Measurements from ENCODE around the gene INIP. TPM values are rescaled to one million over a fixed set of nuclear protein-coding genes. Genes with fewer than 3 reads are reported as not detected.
"Not testable (repeated sequence)": the region's sequence is repeated elsewhere in the genome, so short reads cannot be mapped to it uniquely, and the experiment has no call there.

INIP gene
- total RNA-seq, 1 donor from 2014 or later = 15.1 TPM

DNA sequence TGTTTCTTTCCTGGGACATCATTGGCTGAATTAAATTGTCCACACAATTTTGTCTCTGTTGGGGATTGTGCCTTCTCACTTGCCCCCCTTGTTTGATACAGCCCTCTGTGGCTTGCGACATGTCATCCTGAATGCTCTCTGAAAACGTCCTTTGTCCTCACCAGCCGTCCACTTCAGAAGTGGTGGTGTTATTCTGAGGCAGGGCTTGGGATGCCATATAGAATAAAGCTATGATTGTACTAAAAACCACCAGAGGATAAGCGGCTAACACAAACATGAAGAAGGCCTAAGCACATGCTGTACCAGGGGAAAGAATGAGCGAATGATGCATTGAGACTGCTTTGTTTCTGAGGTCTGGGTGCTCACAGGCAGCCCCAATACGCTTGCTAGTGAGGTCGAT lies 29.2 kb upstream of the INIP start:
- no peak for DNase-seq (ENCODE audit: low spot score)
- intact Hi-C loops (cut with DNase I) = no loop called here

DNA sequence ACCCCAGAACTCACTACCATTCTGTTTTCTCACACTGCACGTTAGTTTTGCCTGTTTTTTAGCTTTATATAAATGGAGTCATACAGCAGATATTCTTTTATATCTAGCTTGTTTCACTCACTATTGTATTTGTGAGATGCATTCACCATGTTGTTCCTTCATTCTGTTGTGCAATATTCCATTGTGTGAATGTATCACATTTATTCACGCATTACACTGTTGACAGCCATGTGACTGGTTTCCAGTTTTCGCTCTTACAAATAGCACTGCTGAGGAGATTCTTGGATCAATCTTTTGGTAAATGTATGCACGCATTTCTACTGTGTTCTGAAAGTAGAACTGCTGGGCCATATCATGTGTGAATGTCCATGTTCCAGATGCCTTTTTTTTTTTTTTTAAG lies 26.3 kb upstream of the INIP start:
- intact Hi-C loops (cut with DNase I) = no loop called here
- DNase-seq (ENCODE audit: low spot score) = no peak

DNA sequence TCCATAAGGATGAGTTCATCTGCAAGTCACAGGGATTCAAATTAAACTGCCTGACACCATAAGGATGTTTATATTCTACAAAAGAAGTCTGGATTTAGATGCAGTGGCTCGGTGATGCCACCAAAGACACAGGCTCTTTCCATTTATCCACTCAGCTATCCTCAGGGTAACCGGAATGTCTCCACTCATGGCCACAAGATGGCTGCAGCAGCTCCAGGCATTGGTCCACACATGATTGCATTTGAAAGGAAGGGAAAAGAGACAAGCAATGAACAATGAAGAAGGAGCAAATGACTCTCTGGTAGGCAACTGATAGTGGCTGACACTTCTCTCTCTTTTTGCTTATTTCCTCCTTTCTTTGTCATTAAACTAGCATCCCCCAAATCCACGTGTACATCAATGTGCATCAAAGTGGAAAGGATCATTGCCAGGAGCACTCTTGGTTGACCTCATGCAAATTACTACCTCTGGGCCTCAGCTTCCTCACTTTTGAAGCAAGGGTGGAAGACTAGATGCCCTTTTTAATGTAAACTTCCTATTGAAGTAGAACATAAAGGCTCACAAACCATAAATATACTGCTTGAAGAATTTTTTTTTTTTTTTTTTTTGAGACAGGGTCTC lies 25.4 kb upstream of the INIP start:
- intact Hi-C loops (cut with DNase I) = no loop called here
- DNase-seq (ENCODE audit: low spot score) = no peak

DNA sequence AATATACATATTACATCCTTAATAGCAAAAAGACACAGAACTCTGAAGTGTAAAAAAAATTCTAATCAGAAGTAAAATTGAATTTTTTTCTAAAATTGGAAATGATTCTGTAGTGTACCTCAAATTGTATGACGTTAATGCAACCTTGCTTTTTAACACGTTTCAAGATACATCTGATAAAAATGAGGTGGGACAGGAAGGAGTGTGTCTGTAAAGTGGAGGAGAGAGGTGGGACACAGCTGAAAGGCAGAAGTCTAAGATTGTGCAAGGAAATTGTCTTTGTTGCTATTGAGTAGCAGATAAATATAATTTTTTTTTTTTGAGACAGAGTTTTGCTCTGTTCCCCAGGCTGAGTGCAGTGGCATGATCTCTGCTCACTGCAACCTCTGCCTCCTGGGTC lies 17.0 kb upstream of the INIP start:
- intact Hi-C loops (cut with DNase I) = no loop called here
- DNase-seq (ENCODE audit: low spot score) = no peak

DNA sequence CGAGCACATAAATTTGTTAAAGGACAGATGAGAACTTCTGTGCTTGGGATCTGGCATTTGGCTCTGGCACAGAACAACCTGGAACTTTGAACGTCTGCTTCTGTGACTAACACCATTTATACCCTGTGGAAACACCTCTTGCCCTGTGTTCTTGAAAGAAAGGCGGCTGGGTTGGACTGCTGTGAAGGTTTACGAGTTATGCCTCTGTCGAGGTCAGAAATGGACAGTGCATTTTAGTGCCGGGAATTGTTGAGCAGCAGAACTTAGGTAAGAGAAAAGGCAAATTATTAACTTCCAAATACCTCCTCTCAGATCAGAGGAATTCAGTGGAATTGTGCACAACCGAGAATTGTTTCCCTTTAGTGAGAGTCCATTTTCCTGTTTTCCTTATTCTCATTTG lies 14.1 kb upstream of the INIP start:
- intact Hi-C loops (cut with DNase I) = no loop called here
- DNase-seq (ENCODE audit: low spot score) = no peak

DNA sequence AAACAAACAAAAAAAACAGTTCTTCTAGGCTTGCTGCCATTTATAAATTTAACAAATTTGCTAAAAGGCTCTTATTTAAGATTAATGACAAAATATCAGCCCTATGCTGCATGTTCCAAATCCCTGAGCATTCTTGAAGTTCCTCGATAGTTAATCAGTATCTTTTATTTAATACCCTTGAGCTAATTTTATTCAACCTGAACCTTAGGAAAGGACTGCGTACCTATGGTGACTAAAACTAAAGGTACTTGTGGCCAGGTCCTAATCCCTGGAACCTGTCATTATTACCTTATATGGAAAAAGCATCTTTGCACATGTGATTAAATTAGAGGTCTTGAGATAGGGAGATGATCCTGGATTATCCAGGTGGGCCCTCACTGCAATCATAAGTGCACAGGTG lies 10.5 kb upstream of the INIP start:
- intact Hi-C loops (cut with DNase I) = no loop called here
- no peak for DNase-seq (ENCODE audit: low spot score)

DNA sequence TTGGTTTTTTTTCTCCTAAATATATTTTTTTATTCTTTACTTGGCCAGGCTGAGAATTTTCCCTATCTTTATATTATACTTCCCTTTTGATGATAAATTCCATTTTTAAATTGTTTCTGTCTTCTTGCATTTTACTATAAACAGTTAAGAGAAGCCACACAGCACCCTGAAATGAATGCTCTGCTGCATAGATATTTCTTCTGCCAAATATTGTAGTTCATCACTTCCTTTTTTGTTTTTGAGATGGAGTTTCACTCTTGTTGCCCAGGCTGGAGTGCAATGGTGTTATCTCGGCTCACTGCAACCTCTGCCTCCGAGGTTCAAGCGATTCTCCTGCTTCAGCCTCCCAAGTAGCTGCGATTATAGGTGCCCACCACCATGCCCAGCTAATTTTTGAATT lies 8.5 kb upstream of the INIP start:
- intact Hi-C loops (cut with DNase I) = no loop called here
- no peak for DNase-seq (ENCODE audit: low spot score)

DNA sequence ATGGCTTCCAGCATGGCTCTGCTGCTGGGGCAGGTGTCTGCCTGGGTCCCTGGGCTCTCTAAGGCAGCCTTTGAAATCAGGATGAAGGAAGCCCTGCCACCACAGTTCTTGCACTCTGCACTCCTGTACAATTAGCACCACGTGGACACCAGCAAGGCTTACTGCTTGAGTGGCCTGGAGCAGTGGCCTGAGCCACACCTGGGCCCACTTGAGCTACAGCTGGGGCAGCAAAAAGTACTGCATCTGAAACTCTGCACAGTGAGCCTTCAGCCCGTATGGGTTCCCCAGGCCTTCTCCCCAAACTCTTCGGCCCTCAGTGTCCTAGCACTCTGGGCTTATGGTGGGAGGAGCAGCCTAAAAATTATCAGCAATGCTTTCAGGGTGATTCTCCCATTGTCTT lies 8.0 kb upstream of the INIP start:
- DNase-seq (ENCODE audit: low spot score) = no peak
- intact Hi-C loops (cut with DNase I) = no loop called here

DNA sequence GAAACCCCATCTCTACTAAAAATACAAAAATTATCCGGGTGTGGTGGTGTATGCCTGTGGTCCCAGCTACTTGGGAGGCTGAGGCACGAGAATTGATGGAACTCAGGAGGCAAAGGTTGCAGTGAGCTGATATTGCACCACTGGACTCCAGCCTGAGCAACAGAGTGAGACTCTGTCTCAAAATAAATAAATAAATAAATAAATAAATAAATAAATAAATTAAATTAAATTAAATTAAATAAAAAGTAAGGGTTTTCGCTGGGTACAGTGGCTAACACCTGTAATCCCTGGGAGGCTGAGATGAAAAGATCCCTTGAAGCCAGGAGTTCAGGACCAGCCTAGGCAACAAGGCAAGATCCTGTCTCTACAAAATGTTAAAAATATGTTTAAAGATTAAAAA lies 4.8 kb upstream of the INIP start:
- DNase-seq (ENCODE audit: low spot score); intact Hi-C loops (cut with DNase I): not testable (repeated sequence)

DNA sequence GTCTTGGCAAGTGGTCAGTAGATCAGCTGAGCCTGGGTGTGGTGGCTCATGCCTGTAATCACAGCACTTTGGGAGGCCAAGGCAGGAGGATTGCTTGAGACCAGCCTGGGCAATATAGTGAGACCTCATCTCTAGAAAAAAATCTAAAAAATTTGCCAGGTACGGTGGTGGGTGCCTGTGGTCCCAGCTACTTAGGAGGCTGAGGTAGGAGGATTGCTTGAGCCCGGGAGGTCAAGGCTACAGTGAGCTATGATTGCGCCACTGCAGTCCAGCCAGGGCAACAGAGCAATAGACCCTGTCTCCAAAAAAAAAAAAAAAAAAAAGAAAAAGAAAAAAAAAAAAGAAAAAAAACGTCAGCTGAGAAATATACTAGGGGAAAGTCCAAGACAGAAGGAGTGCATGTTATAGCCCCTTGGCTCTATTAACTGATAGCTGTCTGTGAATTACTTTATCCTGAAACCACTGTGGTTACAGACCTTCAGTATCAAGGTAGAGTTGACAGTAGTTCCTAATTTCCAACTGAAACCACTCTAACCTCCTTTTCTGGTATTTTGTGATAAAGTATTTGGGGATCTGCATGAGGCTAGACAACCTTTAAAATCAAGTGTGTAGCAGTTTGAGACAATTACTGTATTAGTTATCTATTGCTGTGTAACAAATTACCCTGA lies 2.3 kb upstream of the INIP start:
- intact Hi-C loops (cut with DNase I) = no loop called here
- no peak for DNase-seq (ENCODE audit: low spot score)

DNA sequence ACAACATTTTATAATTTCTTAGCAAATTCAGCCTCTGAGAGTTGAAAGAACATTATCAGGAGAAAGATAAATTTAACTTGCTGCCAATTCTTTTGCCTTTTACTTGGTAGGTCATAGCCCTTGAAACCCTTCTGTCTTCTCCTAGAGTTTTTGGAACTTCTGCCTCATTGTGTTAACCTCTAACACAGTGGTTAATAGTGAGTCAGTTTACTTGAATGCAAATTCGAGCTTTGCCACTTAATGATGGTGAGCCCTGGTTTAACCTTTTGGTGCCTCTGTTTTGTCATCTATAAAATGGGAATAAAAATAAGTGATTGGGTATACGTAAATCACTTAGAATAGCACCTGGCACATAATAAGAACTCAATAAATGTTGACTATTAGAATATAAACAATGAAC lies 1.8 kb upstream of the INIP start:
- intact Hi-C loops (cut with DNase I) = loop anchor here (2.0 to 10.0 kb wide), 4 partner anchors 33 to 625 kb away; partner anchors contain the start of gene SNX30
- no peak for DNase-seq (ENCODE audit: low spot score)

DNA sequence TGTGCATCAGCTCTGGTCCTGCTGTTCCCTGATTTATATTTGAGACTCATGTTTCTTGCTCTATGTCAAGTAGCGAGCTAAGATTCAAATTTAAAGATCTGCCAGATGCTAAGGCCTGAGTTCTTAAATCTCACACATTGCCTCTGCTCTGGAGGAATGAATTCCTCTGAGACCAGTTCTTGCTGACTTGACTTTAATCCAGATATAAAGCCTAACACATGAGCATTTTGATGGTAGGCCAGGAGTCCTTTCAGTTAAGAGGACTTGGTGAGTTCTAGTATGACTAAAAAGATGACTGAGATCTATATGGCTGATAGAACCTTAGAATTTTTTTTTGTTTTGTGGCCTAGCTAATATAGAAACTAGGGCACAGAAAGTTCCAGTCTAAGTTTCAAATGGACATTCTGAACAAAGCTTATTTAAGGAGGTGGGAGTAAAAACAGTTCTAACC lies 1.3 kb upstream of the INIP start:
- intact Hi-C loops (cut with DNase I) = loop anchor here (2.0 to 10.0 kb wide), 4 partner anchors 33 to 624 kb away; partner anchors contain the start of gene SNX30

DNA sequence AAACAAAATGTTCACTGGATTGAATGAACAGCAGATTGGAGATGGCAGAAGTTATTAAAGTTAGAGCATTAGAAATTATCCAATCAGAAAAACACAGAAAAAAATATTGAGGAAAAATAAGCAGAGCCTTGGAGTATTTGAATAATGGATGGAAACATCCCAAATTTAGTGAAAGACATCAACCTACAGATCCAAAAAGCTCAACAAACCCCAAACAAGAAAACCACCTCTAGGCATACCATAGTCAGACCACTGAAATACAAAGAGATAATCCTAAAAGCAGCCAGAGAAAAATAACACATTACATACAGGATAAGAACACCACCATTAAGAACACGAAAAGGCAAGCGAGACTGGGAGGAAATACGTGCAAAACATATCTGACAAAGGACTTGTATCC lies 5.2 kb downstream of the INIP start:
- DNase-seq (ENCODE audit: low spot score) = no peak
- intact Hi-C loops (cut with DNase I) = loop anchor here (10.0 kb wide), 2 partner anchors 268 to 618 kb away; no protein-coding TSS in a partner anchor

More for the DNA sequence above, 1.3 kb upstream of the INIP start:
- no peak for DNase-seq (ENCODE audit: low spot score)

DNA sequence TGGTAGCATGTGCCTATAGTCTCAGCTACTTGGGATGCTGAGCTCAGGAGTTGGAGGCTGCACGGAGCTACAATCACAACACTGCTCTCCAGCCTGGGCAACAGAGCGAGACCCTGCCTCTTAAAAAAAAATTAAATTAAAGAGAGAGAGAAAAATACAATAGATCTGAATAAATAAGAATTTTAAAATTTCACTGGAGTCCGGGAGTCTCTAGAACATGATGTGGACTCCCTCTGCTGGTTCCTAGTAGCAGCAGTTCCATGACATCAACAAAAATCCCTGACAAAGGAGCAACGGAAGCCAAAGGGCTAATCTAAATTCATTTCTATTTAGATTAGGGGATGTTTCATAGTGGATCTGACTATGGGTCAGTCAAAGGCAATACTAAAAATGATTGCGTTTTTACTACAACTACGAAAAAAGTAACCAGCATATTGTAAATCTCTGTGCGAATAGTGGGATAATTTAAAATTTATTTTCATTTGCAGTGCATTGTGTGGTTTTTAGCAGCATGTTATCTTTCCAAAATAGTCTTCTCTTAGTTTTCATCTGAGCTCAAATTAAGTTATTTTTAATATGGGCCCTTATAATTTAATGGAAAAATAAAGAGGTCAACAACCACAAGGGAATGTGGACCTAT lies 6.7 kb downstream of the INIP start:
- intact Hi-C loops (cut with DNase I) = loop anchor here (10.0 kb wide), 2 partner anchors 266 to 616 kb away; no protein-coding TSS in a partner anchor
- no peak for DNase-seq (ENCODE audit: low spot score)

DNA sequence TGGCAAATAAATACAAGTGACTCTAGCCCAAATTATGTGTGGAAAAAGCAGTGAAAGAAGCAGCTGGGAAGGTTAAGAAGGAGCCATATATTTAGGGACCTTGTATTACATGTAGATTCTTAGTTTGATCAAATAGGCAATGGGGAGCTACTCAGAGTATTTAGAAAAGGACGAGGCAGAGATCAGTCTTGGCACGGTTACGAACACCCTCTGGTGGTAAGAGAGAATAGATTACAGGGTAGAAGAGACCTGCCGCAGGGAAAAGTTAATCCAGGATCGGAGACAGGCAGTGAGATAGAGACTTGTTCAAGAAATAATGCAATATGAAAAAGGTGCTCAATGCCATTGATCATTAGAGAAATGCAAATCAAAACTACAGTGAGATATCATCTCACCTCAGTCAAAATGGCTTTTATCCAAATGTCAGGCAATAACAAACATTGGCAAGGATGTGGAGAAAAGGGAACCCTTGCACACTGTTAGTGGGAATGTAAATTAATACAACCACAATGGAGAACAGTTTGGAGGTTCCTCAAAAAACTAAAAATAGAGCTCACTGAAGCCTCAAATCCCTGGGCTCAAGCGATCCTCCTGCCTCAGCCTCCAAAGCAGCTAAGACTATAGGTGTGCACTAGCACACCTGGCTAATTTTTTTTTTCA lies 12.0 kb downstream of the INIP start:
- no peak for DNase-seq (ENCODE audit: low spot score)
- intact Hi-C loops (cut with DNase I) = no loop called here

DNA sequence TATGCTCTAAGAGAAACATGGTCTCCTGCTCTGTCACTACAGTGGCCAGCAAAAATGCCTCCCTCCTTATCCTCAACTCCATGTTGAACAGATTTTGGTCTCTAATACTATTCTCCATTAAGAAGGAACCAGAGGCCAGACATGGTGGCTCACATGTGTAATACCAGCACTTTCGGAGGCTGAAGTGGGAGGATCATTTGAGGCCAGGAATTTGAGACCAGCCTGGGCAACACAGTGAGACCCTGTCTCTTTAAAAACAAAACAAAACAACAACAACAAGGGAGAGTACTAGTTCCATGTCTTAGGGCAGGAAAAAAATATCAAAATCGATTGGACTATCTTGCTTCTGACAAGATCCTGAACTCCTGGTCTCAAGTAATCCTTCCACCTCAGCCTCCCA lies 14.6 kb downstream of the INIP start:
- intact Hi-C loops (cut with DNase I) = no loop called here
- no peak for DNase-seq (ENCODE audit: low spot score)

DNA sequence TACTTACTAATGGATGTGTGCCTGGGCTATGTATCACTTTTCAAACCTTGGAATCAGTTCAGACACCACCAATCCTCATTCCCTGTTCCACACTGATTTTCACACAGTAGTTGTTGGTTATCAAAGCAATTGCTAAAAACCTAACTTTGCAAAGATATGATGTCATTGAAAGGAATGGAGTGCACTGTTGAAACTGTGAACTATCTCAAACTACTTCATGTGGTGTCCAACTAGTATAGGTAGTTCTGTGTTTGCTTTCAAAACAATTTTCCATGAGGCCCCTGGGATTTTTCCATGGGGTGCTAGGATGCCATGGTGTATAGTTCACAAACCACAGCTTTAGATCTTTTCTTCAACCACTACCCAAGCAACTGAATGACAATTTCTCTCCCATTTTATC lies 17.8 kb downstream of the INIP start:
- intact Hi-C loops (cut with DNase I) = no loop called here

DNA sequence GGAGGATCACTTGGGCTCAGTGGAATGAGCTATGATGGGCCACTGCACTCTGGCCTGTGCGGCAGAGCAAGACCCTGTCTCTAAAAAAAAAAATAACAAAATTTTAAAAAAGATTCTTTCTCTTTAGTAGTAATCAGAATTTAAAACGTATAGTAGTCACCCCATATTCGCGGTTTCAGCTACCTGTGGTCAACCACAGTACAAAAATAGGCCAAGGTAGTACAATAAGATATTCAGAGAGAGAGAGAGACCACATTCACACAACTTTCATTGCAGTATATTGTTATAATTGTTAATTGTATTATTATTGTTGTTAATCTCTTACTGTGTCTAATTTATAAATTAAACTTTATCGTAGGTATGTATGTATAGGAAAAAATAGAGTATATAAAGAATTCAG lies 18.7 kb downstream of the INIP start:
- DNase-seq (ENCODE audit: low spot score) = no peak
- intact Hi-C loops (cut with DNase I) = no loop called here

More for the DNA sequence above, 17.8 kb downstream of the INIP start:
- DNase-seq (ENCODE audit: low spot score) = no peak

DNA sequence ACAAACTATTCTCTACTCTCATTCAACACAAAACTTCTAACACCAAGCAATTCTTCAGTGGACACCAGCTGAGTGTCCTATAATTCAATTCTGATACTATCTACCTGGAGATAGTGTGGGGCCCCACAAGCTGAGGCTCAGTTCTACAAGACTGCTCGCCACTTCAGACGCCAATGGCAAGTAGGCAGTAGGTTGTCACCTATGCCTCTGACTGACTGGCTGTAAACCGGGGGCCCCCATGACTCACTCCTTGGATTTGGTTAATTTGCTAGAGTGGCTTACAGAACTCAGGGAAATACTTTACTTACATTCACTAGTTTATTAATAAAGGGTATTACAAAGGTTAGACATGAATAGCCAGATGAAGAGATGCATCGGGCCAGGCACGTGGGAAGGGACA lies 21.5 kb downstream of the INIP start:
- DNase-seq (ENCODE audit: low spot score) = no peak
- intact Hi-C loops (cut with DNase I) = no loop called here
